Hepatocyte (in vitro differentiated cells): ENCODE measurements around the gene C3orf85.

Source experiments
- EZH2 ChIP-seq: fragments of 200-600 bp; sonication (generic); IDR thresholded peaks from 2 replicates; pipeline ENCODE4 v1.6.1; 2016; ENCODE audit warnings: antibody characterized with exemption, mild to moderate bottlenecking, borderline replicate concordance
- TF ChIP-seq, protein P1 (sequence below): fragments of 200-600 bp; sonication (generic); IDR thresholded peaks from 2 replicates; pipeline ENCODE4 v1.5.1; 2016; ENCODE audit warnings: antibody characterized with exemption, mild to moderate bottlenecking; ENCODE audit not compliant: poor library complexity

DNA sequence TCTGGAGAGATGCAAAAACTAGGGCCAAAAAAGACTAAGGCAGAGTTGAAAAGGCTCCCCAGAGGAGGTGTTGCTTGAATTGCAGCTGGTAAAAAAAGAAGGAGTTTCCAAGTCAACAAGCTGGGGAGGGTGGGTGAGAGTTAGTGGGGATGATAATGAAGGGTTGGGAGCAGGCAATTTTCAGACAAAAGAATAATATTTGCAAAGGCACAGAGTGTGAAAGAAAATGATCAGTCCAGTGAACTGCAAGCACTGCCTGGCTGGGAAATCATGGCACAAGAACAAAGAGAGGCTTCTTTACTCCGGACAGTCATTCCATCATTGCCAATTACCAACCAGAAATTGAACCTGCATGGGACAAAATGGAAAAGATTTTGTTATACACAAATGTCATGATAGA, 42.2 kb downstream of the C3orf85 start:
- TF ChIP-seq, protein P1, sequence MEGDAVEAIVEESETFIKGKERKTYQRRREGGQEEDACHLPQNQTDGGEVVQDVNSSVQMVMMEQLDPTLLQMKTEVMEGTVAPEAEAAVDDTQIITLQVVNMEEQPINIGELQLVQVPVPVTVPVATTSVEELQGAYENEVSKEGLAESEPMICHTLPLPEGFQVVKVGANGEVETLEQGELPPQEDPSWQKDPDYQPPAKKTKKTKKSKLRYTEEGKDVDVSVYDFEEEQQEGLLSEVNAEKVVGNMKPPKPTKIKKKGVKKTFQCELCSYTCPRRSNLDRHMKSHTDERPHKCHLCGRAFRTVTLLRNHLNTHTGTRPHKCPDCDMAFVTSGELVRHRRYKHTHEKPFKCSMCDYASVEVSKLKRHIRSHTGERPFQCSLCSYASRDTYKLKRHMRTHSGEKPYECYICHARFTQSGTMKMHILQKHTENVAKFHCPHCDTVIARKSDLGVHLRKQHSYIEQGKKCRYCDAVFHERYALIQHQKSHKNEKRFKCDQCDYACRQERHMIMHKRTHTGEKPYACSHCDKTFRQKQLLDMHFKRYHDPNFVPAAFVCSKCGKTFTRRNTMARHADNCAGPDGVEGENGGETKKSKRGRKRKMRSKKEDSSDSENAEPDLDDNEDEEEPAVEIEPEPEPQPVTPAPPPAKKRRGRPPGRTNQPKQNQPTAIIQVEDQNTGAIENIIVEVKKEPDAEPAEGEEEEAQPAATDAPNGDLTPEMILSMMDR = no peak
- TF ChIP-seq EZH2 = no peak
